ENCODE measurements around the gene YIPF6.

GRCh38 chrX:68463880-68464279, 35.0 kb upstream of the YIPF6 start:
- TF ChIP-seq CTCF (IDR thresholded peaks at IDR 0.05 in 8 of 11, conservative IDR thresholded peaks at IDR 0.05 in 3 of 11) (no peak), POLR2A (IDR thresholded peaks at IDR 0.05) (no peak)
